ENCODE measurements around the gene RHAG.

DNA sequence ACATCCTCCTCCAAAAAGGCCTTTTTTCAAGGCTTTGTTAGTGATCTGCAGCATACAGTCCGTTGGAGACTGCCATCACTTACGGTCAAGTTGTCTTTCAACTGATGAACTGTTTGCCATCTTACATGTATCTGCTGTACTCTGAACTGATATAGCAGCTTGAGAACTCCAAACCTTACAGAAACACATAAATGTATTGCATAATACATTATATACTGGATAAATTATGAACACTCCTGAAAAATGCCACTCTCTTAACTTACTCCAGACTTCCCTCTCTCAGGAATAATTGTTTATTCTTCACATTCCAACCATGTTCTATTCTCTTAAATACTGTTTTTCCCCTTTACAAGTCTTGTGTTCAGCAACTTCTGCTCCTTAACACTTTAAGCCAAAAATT lies 14.6 kb upstream of the RHAG start:
- TF ChIP-seq, protein P1, sequence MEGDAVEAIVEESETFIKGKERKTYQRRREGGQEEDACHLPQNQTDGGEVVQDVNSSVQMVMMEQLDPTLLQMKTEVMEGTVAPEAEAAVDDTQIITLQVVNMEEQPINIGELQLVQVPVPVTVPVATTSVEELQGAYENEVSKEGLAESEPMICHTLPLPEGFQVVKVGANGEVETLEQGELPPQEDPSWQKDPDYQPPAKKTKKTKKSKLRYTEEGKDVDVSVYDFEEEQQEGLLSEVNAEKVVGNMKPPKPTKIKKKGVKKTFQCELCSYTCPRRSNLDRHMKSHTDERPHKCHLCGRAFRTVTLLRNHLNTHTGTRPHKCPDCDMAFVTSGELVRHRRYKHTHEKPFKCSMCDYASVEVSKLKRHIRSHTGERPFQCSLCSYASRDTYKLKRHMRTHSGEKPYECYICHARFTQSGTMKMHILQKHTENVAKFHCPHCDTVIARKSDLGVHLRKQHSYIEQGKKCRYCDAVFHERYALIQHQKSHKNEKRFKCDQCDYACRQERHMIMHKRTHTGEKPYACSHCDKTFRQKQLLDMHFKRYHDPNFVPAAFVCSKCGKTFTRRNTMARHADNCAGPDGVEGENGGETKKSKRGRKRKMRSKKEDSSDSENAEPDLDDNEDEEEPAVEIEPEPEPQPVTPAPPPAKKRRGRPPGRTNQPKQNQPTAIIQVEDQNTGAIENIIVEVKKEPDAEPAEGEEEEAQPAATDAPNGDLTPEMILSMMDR (IDR thresholded peaks at IDR 0.05) = no peak
- TF ChIP-seq FOXK1 (CRISPR knock-in tag; IDR thresholded peaks at IDR 0.05) (no peak), JUN (CRISPR knock-in tag; IDR thresholded peaks at IDR 0.05) (no peak), GRHL2 (CRISPR knock-in tag; IDR thresholded peaks at IDR 0.05; ENCODE audit: insufficient replicate concordance, severe bottlenecking) (no peak)
- TF ChIP-seq, protein P2, sequence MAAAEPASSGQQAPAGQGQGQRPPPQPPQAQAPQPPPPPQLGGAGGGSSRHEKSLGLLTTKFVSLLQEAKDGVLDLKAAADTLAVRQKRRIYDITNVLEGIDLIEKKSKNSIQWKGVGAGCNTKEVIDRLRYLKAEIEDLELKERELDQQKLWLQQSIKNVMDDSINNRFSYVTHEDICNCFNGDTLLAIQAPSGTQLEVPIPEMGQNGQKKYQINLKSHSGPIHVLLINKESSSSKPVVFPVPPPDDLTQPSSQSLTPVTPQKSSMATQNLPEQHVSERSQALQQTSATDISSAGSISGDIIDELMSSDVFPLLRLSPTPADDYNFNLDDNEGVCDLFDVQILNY (CRISPR knock-in tag; IDR thresholded peaks at IDR 0.05) = no peak

Data from WTC11 (cell line).